GM12878 (cell line): ENCODE data around the gene PRUNE1. TPM values are rescaled to one million over a fixed set of nuclear protein-coding genes. Genes with fewer than 3 reads are reported as not detected.

ENCODE experiments used
- ATAC-seq: fragments of 200-7000 bp; cut with Tn5 transposase; 3 replicates; pipeline ENCODE4 v1.9.1; 2020; ENCODE audit warnings: mild to moderate bottlenecking, moderate library complexity
- BruUV-seq: library from RNA; stranded (reverse); fragments of 400-500 nt; replicated peaks from 2 replicates; lab custom pipeline; 2021; lab: Mats Ljungman, UMichigan
- CTCF ChIA-PET: fragments of 300-600 bp; sonication (Branson Sonifier 250); formaldehyde crosslinking; extraction: SDS; loops from one replicate; lab custom pipeline; 2021; ENCODE audit warnings: inconsistent platforms; lab: Yijun Ruan, JAX
- POLR2A ChIA-PET: fragments of 350-600 bp; formaldehyde crosslinking; extraction: SDS; loops from one replicate; lab custom pipeline; 2021; ENCODE audit warnings: inconsistent platforms; lab: Charles Lee
- RAD21 ChIA-PET: fragments of 300-600 bp; sonication (Branson Sonifier 250); formaldehyde crosslinking; loops from one replicate; lab custom pipeline; 2023; ENCODE audit warnings: antibody characterized with exemption; ENCODE audit not compliant: unreplicated experiment; lab: Charles Lee
- SMC1A ChIA-PET: fragments of 300-600 bp; sonication (Branson Sonifier 250); formaldehyde crosslinking; loops from one replicate; lab custom pipeline; 2023; ENCODE audit not compliant: unreplicated experiment, uncharacterized antibody; lab: Charles Lee
- DNase-seq: peaks from one replicate; pipeline ENCODE4 v3.0.0-alpha.2; 2011; ENCODE audit warnings: low read depth, low spot score
- FAIRE-seq: peaks from 3 replicates; lab custom pipeline; 2011; peaks lifted over from hg19 to GRCh38; lab: Jason Lieb, UNC
- H2AFZ ChIP-seq: 2 replicates; pipeline ENCODE4 v1.6.0; 2011; ENCODE audit warnings: low read depth, low read length, control low read depth; ENCODE audit not compliant: control insufficient read depth
- H3K27ac ChIP-seq: 2 replicates; pipeline ENCODE4 v1.5.1; 2011; ENCODE audit warnings: control low read depth; ENCODE audit not compliant: control insufficient read depth, insufficient read depth
- H3K27me3 ChIP-seq, 2 experiments: replicated peaks in 1 of 2; 2 replicates each; pipeline versions ENCODE4 v1.6.0 to v1.6.1; 2011; ENCODE audit warnings: low read length in 1 of 2; ENCODE audit not compliant: control insufficient read depth in 2 of 2, insufficient read depth in 2 of 2
- H3K36me3 ChIP-seq, 2 experiments: 2 replicates each; pipeline ENCODE4 v1.5.1; 2011; ENCODE audit warnings: low read length in 1 of 2; ENCODE audit not compliant: control insufficient read depth in 2 of 2, insufficient read depth in 2 of 2
- H3K4me1 ChIP-seq: 2 replicates; pipeline ENCODE4 v1.6.1; 2011; ENCODE audit warnings: mild to moderate bottlenecking, low read length, moderate library complexity, mixed read lengths; ENCODE audit not compliant: control insufficient read depth, insufficient read depth
- H3K4me2 ChIP-seq: 2 replicates; pipeline ENCODE4 v1.6.0; 2011; ENCODE audit warnings: control low read depth; ENCODE audit not compliant: control insufficient read depth, insufficient read depth
- H3K4me3 ChIP-seq: fragments of 200-600 bp; sonication (generic); 2 replicates; pipeline ENCODE4 v1.5.1; 2016
- H3K79me2 ChIP-seq: 2 replicates; pipeline ENCODE4 v1.6.0; 2011; ENCODE audit warnings: low read length; ENCODE audit not compliant: control insufficient read depth, insufficient read depth
- H3K9ac ChIP-seq: 2 replicates; pipeline ENCODE4 v1.8.0; 2011; ENCODE audit warnings: low read length, control low read depth, mixed read lengths; ENCODE audit not compliant: control insufficient read depth, insufficient read depth
- H3K9me3 ChIP-seq: replicated peaks from 3 replicates; pipeline ENCODE4 v1.5.1; 2011; ENCODE audit warnings: mild to moderate bottlenecking, low read length; ENCODE audit not compliant: control insufficient read depth, insufficient read depth
- H4K20me1 ChIP-seq: 2 replicates; pipeline ENCODE4 v1.6.0; 2011; ENCODE audit not compliant: control insufficient read depth, insufficient read depth
- CUX1 ChIP-seq: IDR thresholded peaks from 2 replicates; pipeline ENCODE4 v1.6.1; 2012; ENCODE audit warnings: improper control_type of control experiment, low read depth, low read length; ENCODE audit not compliant: insufficient replicate concordance
- FOXM1 ChIP-seq: IDR thresholded peaks from 2 replicates; pipeline ENCODE4 v1.6.1; 2012; ENCODE audit warnings: low read depth, mild to moderate bottlenecking, inconsistent platforms, low read length, moderate library complexity
- IRF4 ChIP-seq: IDR thresholded peaks from 2 replicates; pipeline ENCODE4 v1.6.1; 2011; ENCODE audit warnings: low read depth, low read length
- IRF5 ChIP-seq: fragments of 450-650 bp; IDR thresholded peaks from 2 replicates; pipeline ENCODE4 v1.6.1; 2017; ENCODE audit warnings: borderline replicate concordance
- MLLT1 ChIP-seq: fragments of 450-650 bp; IDR thresholded peaks from 2 replicates; pipeline ENCODE4 v1.6.1; 2016; ENCODE audit warnings: mild to moderate bottlenecking
- PRDM15 ChIP-seq: fragments of 450-650 bp; formaldehyde crosslinking; IDR thresholded peaks from 2 replicates; pipeline ENCODE4 v1.4.0; 2020; ENCODE audit warnings: mild to moderate bottlenecking, moderate library complexity
- TCF12 ChIP-seq: IDR thresholded peaks from 2 replicates; pipeline ENCODE4 v1.6.1; 2011; ENCODE audit warnings: low read depth, mild to moderate bottlenecking, low read length
- YY1 ChIP-seq: IDR thresholded peaks from 2 replicates; pipeline ENCODE4 v1.6.1; 2011; ENCODE audit warnings: low read depth, mild to moderate bottlenecking, low read length
- WGBS: methylation state at CpG from one replicate; pipeline ENCODE4 v1.1.6; 2016; ENCODE audit warnings: low lambda C conversion rate; ENCODE audit not compliant: insufficient replicate concordance, insufficient coverage; ENCODE audit errors: missing lambda C conversion rate; 5-methylcytosine and 5-hydroxymethylcytosine counted together
- in situ Hi-C: fragments of 300-500 bp; cut with MboI; formaldehyde crosslinking; loops from 9 replicates; pipeline ENCODE4 v1.14.3; 2018; ENCODE audit warnings: mixed read lengths
- intact Hi-C: fragments of 100-400 bp; cut with micrococcal nuclease; formaldehyde crosslinking; loops from one replicate; pipeline ENCODE4 v1.14.2; 2022; ENCODE audit not compliant: unreplicated experiment
- polyA plus RNA-seq, 11 experiments: library from polyadenylated mRNA; depleted of rRNA in 4 of 11; unstranded in 6 of 11; stranded (reverse) in 5 of 11; fragments of >200 nt; fragmentation: Nextera tagmentation in 4 of 11; fragmentation: Illumina TruSeq in 1 of 11; extraction: Ambion mirVana in 4 of 11; extraction: Trizol in 1 of 11; gene quantifications; 1 replicate in 1 of 11; 2 replicates in 10 of 11; pipeline versions ENCODE4 v1.2.1 to v1.2.3, GENCODE V29; 2011 to 2016; ENCODE audit warnings: inconsistent platforms in 2 of 11, missing spikeins in 2 of 11, low read depth in 1 of 11
- total RNA-seq, 4 experiments: library from RNA; depleted of rRNA in 3 of 4; stranded (reverse); fragments of >200 nt in 3 of 4; fragmentation: Illumina TruSeq in 1 of 4; extraction: Trizol in 1 of 4; gene quantifications; 2 replicates each; pipeline versions ENCODE4 v1.2.1 to v1.2.3, GENCODE V29; 2013 to 2021

Gene PRUNE1
- total and polyA plus RNA-seq, 10 of the 15 experiments (the other 5 are each of a cell fraction or from before 2014, with no cell fraction given): 4.7 to 24.5 (median 12.4) TPM

- WGBS: 2% methylated on average over 57 of the region's 58 CpGs
- no TSS peak for BruUV-seq
- ATAC-seq: peak; percentile 86
- peaks cover 55% of the 10 kb centered on the region for H3K79me2 ChIP-seq
- peaks cover 28% of the 10 kb centered on the region for H3K4me1 ChIP-seq
- peak; percentile 86 for FAIRE-seq
- H3K9me3 ChIP-seq: no peaks in the 10 kb centered on the region
- H3K4me2 ChIP-seq: peak within 1 kb of the TSS; percentile 74
- peak within 1 kb of the TSS; percentile 97 for H3K27ac ChIP-seq
- peak within 1 kb of the TSS; percentile 94 for H3K9ac ChIP-seq
- CTCF ChIA-PET: interaction anchor here (0.6 to 7.4 kb wide), 14 partner anchors 9 to 362 kb away, joined by 3 to 76 read pairs (median 4); partner anchors contain the start of genes C1orf56, GABPB2, GOLPH3L and MINDY1
- peak; percentile 55 for DNase-seq
- POLR2A ChIA-PET: interaction anchor here (0.6 to 5.8 kb wide), 8 partner anchors 11 to 323 kb away, joined by 3 to 65 read pairs (median 4); partner anchors contain the start of genes C1orf56, GABPB2, SETDB1 and VPS72
- H3K4me3 ChIP-seq: peak within 1 kb of the TSS; percentile 93
- SMC1A ChIA-PET: interaction anchor here (0.9 to 3.6 kb wide), 6 partner anchors 17 to 98 kb away, joined by 3 to 12 read pairs (median 6); partner anchors contain the start of genes MINDY1 and TNFAIP8L2
- H3K36me3 ChIP-seq: peaks cover 8 to 20% of the 10 kb centered on the region in 2 experiments
- in situ Hi-C loops (no loop called here), intact Hi-C loops (loop anchor here (1.0 to 2.0 kb wide), 2 partner anchors 11 to 35 kb away; partner anchors contain the start of gene GABPB2)
- H2AFZ ChIP-seq: peak within 1 kb of the TSS; percentile 95
- H4K20me1 ChIP-seq: peaks cover 3% of the 10 kb centered on the region; the same call in 1 of the 2 replicates
- H3K27me3 ChIP-seq: no peaks in the 10 kb centered on the region
- RAD21 ChIA-PET: interaction anchor here (0.9 to 1.9 kb wide), 4 partner anchors 12 to 222 kb away, joined by 3 to 8 read pairs (median 4); partner anchors contain the start of gene TNFAIP8L2
- TF ChIP-seq MLLT1 (peak; percentile 73; the same call in 1 of the 2 replicates), PRDM15 (CRISPR knock-in tag) (no peak), TCF12 (0 out of 2 replicates have a peak, but pooled peaks have one; percentile 4), CUX1 (no peak), FOXM1 (no peak), IRF4 (0 out of 2 replicates have a peak, but pooled peaks have one; percentile 57), YY1 (no peak), IRF5 (no peak)
Observed at GRCh38 chr1:151059109-151060006, 51.1 kb downstream of the PRUNE1 start, which contains the start of gene CDC42SE1. Gene CDC42SE1, minus strand, starts transcription at chr1:151059622. Its CDS starts 3,892 bp downstream, at chr1:151055730.
